A673 (cell line): ENCODE data around the gene TSHZ2. TPM values are rescaled to one million over a fixed set of nuclear protein-coding genes. Genes with fewer than 3 reads are reported as not detected.

Source experiments
- BruUV-seq: library from RNA; stranded (reverse); fragments of 400-500 nt; replicated peaks from 2 replicates; lab custom pipeline; 2021; lab: Mats Ljungman, UMichigan
- CTCF ChIA-PET: fragments of 300-600 bp; sonication (Branson Sonifier 250); formaldehyde crosslinking; loops from one replicate; lab custom pipeline; 2022; ENCODE audit warnings: antibody characterized with exemption; lab: Charles Lee
- POLR2A ChIA-PET: fragments of 300-600 bp; sonication (Branson Sonifier 250); formaldehyde crosslinking; loops from one replicate; lab custom pipeline; 2022; ENCODE audit warnings: antibody characterized with exemption; ENCODE audit not compliant: low non-redundant PET; lab: Charles Lee
- DNase-seq: peaks from one replicate; pipeline ENCODE4 v3.0.0-alpha.2; 2015; ENCODE audit warnings: low spot score
- H3K27ac ChIP-seq: fragments of 200-600 bp; sonication (generic); 2 replicates; pipeline ENCODE4 v1.5.1; 2016; ENCODE audit warnings: mixed run types, low read depth, mild to moderate bottlenecking, mixed read lengths, antibody characterized with exemption, low read length; ENCODE audit not compliant: poor library complexity, severe bottlenecking
- H3K27me3 ChIP-seq: fragments of 200-600 bp; sonication (generic); replicated peaks from 2 replicates; pipeline ENCODE4 v1.6.1; 2017; ENCODE audit warnings: mixed run types, low read depth, mild to moderate bottlenecking, mixed read lengths, antibody characterized with exemption, low read length; ENCODE audit not compliant: insufficient read depth, poor library complexity
- H3K36me3 ChIP-seq: fragments of 200-600 bp; sonication (generic); 2 replicates; pipeline ENCODE4 v1.6.1; 2016; ENCODE audit warnings: mixed run types, mild to moderate bottlenecking, mixed read lengths, antibody characterized with exemption, low read length; ENCODE audit not compliant: insufficient read depth, poor library complexity, severe bottlenecking
- H3K4me1 ChIP-seq: fragments of 200-600 bp; sonication (generic); 2 replicates; pipeline ENCODE4 v1.6.1; 2017; ENCODE audit warnings: mixed run types, mild to moderate bottlenecking, mixed read lengths, antibody characterized with exemption, low read length; ENCODE audit not compliant: insufficient read depth, poor library complexity, severe bottlenecking
- H3K4me3 ChIP-seq: fragments of 200-600 bp; sonication (generic); 2 replicates; pipeline ENCODE4 v1.5.1; 2016; ENCODE audit warnings: low read depth, mixed run types, mild to moderate bottlenecking, mixed read lengths, low read length; ENCODE audit not compliant: poor library complexity, severe bottlenecking
- H3K9me3 ChIP-seq: fragments of 200-600 bp; sonication (generic); 2 replicates; pipeline ENCODE4 v1.6.1; 2016; ENCODE audit warnings: mixed run types, low read depth, mild to moderate bottlenecking, mixed read lengths, antibody characterized with exemption, low read length; ENCODE audit not compliant: poor library complexity, severe bottlenecking
- EZH2 ChIP-seq: fragments of 200-600 bp; sonication (generic); IDR thresholded peaks from 2 replicates; pipeline ENCODE4 v1.6.1; 2017; ENCODE audit warnings: borderline replicate concordance, low read depth, mild to moderate bottlenecking, mixed read lengths, antibody characterized with exemption, low read length; ENCODE audit not compliant: poor library complexity, severe bottlenecking
- intact Hi-C: fragments of 100-400 bp; cut with micrococcal nuclease; formaldehyde crosslinking; loops from one replicate; pipeline ENCODE4 v1.10.0; 2022; ENCODE audit not compliant: unreplicated experiment
- total RNA-seq: library from RNA; stranded (reverse); gene quantifications from 2 replicates; pipeline ENCODE4 v1.2.3, GENCODE V29; 2021
- TF ChIP-seq, protein P1 (sequence below): fragments of 300-800, 200-600 bp; sonication (generic); conservative IDR thresholded peaks from 2 replicates; pipeline ENCODE4 v1.5.1; 2017; ENCODE audit warnings: low read depth, mild to moderate bottlenecking, antibody characterized with exemption, low read length, moderate library complexity, mixed read lengths

TSHZ2 gene
- total RNA-seq, 1 experiment from 2014 or later: 4.1 TPM

DNA sequence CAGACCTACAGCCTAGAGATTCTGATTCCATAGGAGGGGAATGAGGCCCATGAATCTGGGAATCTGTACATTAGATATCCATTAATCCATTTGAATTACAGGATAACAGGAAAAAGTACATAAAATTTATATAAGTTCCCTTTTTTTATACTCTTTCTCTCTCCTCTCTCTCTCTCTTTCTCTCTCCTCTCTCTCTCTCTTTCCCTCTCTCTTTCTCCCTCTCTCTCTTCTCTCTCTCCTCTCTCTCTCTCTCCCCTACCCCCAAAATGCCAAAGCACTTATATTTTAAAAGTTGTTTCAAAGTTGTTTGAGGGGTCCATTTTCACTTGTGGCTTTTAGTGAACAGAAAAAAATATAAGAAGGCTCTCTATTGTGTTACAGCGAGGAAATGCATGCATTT is 15.1 kb downstream of the TSHZ2 start:
- no peaks in the 10 kb centered on the region for H3K4me1 ChIP-seq
- intact Hi-C loops: no loop called here
- no peak for DNase-seq
- no peak overlapping the region for H3K27ac ChIP-seq
- ChIA-PET CTCF (no interaction called here), POLR2A (no interaction called here)
- no peaks in the 10 kb centered on the region for H3K36me3 ChIP-seq
- H3K9me3 ChIP-seq: no peaks in the 10 kb centered on the region
- TF ChIP-seq, protein P1, sequence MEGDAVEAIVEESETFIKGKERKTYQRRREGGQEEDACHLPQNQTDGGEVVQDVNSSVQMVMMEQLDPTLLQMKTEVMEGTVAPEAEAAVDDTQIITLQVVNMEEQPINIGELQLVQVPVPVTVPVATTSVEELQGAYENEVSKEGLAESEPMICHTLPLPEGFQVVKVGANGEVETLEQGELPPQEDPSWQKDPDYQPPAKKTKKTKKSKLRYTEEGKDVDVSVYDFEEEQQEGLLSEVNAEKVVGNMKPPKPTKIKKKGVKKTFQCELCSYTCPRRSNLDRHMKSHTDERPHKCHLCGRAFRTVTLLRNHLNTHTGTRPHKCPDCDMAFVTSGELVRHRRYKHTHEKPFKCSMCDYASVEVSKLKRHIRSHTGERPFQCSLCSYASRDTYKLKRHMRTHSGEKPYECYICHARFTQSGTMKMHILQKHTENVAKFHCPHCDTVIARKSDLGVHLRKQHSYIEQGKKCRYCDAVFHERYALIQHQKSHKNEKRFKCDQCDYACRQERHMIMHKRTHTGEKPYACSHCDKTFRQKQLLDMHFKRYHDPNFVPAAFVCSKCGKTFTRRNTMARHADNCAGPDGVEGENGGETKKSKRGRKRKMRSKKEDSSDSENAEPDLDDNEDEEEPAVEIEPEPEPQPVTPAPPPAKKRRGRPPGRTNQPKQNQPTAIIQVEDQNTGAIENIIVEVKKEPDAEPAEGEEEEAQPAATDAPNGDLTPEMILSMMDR: no peak
- TF ChIP-seq EZH2: no peak
- no peaks in the 10 kb centered on the region for H3K27me3 ChIP-seq
- BruUV-seq: no TSS peak
- no peak overlapping the region for H3K4me3 ChIP-seq

DNA sequence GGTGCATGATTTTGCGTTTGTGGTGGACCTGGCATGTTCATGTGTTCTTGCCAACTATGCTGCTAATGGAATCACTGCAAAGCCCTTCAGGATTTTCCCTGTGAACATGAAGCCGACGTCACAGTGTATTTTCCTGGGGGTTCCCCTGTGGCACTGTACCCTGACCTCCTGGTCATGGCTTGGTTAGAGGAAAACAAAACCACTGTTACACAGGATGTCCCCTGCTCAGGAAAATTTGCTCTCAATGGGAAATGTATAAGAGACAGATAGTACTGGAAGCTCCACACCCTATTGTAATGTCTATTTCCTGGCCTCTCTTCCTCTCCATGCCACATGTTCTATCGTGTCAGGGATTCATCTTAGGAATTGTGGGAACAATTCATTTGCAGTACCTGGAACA is 19.7 kb downstream of the TSHZ2 start:
- POLR2A ChIA-PET: no interaction called here
- CTCF ChIA-PET: no interaction called here

DNA sequence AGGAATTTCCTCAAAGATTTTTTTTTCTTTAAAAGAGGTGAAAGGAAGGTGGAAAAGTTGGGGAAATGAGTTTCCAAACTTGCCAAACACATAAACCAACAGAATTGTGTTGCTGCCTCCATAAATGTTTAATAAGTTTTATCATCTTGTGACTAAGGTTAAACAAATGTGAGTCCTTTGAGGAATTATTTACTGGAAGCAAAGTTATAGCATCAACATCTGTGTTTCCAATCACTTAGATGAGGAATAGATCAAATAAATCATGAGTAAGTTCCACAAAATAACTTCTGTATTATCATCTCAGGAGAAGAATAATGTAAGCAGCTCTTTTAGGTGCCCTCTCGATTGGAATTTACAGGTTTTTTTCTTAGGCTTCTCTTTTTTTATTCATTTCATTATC is 20.5 kb downstream of the TSHZ2 start:
- DNase-seq: no peak
- Histone ChIP-seq H3K4me3 (no peak overlapping the region), H3K4me1 (no peaks in the 10 kb centered on the region), H3K27me3 (no peaks in the 10 kb centered on the region), H3K9me3 (no peaks in the 10 kb centered on the region), H3K27ac (no peak overlapping the region), H3K36me3 (no peaks in the 10 kb centered on the region)
- no TSS peak for BruUV-seq
- TF ChIP-seq, protein P1: no peak
- TF ChIP-seq EZH2: no peak
- CTCF ChIA-PET: no interaction called here
- POLR2A ChIA-PET: no interaction called here
- intact Hi-C loops: no loop called here

More for the DNA sequence above, 19.7 kb downstream of the TSHZ2 start:
- Histone ChIP-seq H3K4me3 (no peak overlapping the region), H3K4me1 (no peaks in the 10 kb centered on the region), H3K36me3 (no peaks in the 10 kb centered on the region), H3K27ac (no peak overlapping the region), H3K9me3 (no peaks in the 10 kb centered on the region), H3K27me3 (no peaks in the 10 kb centered on the region)
- TF ChIP-seq, protein P1: no peak
- no peak for TF ChIP-seq EZH2
- intact Hi-C loops: no loop called here
- no peak for DNase-seq
- no TSS peak for BruUV-seq
